ENCODE data around the gene LY6G6C. TPM values are rescaled to one million over a fixed set of nuclear protein-coding genes. Genes with fewer than 3 reads are reported as not detected.

LY6G6C gene
- total and polyA plus RNA-seq, 2 of the 13 experiments (the other 11 are each of a cell fraction or from before 2014, with no cell fraction given), result 0.15 TPM; not detected in 1

DNA sequence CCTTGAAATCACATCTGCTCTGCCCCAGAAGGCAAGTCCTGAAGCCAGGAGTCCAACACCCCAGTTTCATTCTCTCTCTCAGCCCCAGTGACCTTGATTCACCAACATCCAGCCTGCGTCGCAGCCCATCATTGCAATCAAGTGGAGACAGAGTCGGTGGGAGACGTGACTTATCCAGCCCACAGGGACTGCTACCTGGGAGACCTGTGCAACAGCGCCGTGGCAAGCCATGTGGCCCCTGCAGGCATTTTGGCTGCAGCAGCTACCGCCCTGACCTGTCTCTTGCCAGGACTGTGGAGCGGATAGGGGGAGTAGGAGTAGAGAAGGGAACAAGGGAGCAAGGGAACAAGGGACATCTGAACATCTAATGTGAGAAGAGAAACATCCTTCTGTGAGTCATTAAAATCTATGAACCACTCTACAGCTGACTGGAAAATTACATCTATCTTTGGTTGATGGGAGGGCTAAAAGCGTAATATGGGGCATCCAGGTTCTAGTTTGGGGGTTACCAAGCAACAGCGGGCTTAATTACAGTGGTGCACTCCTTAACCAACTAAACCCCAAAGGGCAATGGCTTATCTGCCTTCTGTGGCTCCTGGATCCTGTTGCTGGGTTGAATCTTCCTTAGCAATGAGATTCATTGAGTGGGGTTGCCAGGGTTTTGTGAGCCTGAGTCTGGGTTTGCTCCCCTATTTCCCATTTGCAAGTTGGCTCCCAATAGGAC lies 3.9 kb downstream of the LY6G6C start (continued):
- TF ChIP-seq ZNF292 (CRISPR knock-in tag; IDR thresholded peaks at IDR 0.05; ENCODE audit: borderline replicate concordance, low read depth) (peak; percentile 64; the same call in 1 of the 2 replicates), SAFB2 (CRISPR knock-in tag; IDR thresholded peaks at IDR 0.05; ENCODE audit: borderline replicate concordance, low read depth) (no peak), SRY (CRISPR knock-in tag; IDR thresholded peaks at IDR 0.05) (no peak), MAFK (conservative IDR thresholded peaks at IDR 0.05 in 1 of 2, IDR thresholded peaks at IDR 0.05 in 1 of 2; ENCODE audit: low read length in 2 of 2) (no peak), ZNF24 (IDR thresholded peaks at IDR 0.05) (no peak), HIC2 (CRISPR knock-in tag; IDR thresholded peaks at IDR 0.05; ENCODE audit: low read depth) (no peak), FOXO1 (CRISPR knock-in tag; IDR thresholded peaks at IDR 0.05) (no peak), ZBTB21 (CRISPR knock-in tag; IDR thresholded peaks at IDR 0.05) (no peak), HNRNPLL (IDR thresholded peaks at IDR 0.05; ENCODE audit: low read depth, low read length, poor library complexity, severe bottlenecking) (peak; percentile 27), REST (IDR thresholded peaks at IDR 0.05; ENCODE audit: borderline replicate concordance in 1 of 2, low read depth in 1 of 2, low read length in 2 of 2) (no peak), PRPF4 (IDR thresholded peaks at IDR 0.05; ENCODE audit: low read depth, low read length, poor library complexity, severe bottlenecking) (no peak), ATM (IDR thresholded peaks at IDR 0.05; ENCODE audit: borderline replicate concordance) (no peak), CENPT (CRISPR knock-in tag; IDR thresholded peaks at IDR 0.05; ENCODE audit: low read depth) (no peak), MAFG (CRISPR knock-in tag; IDR thresholded peaks at IDR 0.05) (no peak), ZSCAN30 (CRISPR knock-in tag; IDR thresholded peaks at IDR 0.05) (no peak), FOXA1 (IDR thresholded peaks at IDR 0.05) (no peak), FOXA1 (CRISPR knock-in tag; IDR thresholded peaks at IDR 0.05) (no peak), NCOA2 (CRISPR knock-in tag; IDR thresholded peaks at IDR 0.05) (peak; percentile 16; the same call in 1 of the 2 replicates), SKI (IDR thresholded peaks at IDR 0.05; ENCODE audit: partially characterized antibody) (peak; percentile 27), PHF21A (CRISPR knock-in tag; IDR thresholded peaks at IDR 0.05) (no peak)
- TF ChIP-seq, protein P1, sequence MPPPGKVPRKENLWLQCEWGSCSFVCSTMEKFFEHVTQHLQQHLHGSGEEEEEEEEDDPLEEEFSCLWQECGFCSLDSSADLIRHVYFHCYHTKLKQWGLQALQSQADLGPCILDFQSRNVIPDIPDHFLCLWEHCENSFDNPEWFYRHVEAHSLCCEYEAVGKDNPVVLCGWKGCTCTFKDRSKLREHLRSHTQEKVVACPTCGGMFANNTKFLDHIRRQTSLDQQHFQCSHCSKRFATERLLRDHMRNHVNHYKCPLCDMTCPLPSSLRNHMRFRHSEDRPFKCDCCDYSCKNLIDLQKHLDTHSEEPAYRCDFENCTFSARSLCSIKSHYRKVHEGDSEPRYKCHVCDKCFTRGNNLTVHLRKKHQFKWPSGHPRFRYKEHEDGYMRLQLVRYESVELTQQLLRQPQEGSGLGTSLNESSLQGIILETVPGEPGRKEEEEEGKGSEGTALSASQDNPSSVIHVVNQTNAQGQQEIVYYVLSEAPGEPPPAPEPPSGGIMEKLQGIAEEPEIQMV (CRISPR knock-in tag; IDR thresholded peaks at IDR 0.05; ENCODE audit: low read depth), result no peak
- TF ChIP-seq, protein P2, sequence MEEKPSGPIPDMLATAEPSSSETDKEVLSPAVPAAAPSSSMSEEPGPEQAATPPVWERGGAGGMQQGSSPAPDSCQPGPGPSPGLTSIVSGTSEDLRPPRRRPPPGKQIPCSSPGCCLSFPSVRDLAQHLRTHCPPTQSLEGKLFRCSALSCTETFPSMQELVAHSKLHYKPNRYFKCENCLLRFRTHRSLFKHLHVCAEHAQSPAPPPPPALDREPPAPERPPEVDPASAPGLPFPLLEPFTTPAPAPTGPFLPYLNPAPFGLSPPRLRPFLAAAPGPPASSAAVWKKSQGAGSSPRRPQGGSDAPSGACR (CRISPR knock-in tag; IDR thresholded peaks at IDR 0.05), result no peak

All from HepG2 (cell line).